ENCODE data around the gene RIPOR3. TPM values are rescaled to one million over a fixed set of nuclear protein-coding genes. Genes with fewer than 3 reads are reported as not detected.
A peak's percentile ranks its signal among the peaks of the same experiment; 100 is the strongest.

RIPOR3 gene
- total RNA-seq, 3 donors from 2014 or later (not counting 1 experiment from before 2014, with no cell fraction given) = 0.45 TPM; not detected in 2

DNA sequence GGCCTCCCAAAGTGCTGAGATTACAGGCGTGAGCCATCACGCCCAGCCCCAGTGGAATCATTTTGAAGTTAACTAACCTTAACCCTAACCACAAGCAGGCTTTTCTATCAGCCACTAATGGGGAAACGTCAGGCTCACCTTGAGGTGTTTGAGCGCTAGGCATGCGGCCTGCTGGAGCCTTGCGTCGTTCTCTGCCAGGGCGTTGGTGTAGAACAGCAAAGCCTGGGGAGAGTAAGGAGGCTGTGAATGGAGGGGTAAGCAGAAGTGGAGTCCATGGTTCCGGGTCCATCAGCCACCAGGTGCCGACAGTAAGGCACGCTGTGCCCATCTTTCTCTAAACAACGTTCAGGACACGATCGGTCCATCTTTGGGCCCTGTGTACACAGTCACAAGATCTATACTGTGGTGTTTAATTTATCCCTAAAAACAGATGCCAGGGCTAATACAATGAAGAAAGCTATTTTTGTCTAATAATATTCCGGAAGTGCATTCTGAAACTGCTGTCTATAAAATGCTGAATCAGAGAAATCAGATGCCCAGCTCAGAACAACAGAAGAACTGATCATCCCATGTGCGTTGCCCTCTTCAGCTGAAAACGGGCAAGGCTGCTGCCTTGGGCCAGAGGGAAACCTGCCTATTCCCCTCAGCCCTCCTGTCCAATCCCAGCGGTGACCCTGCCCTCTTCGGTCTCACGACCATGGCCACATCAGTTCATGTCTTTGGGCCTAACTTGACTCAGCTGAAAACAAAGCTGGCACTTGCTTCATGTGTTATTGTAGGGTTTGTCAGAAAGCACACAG, 101.6 kb downstream of the RIPOR3 start:
- no peak for ATAC-seq
- H3K27me3 Mint-ChIP-seq (ENCODE audit: low read depth in 2 of 2) = no peaks in the 10 kb centered on the region
- no peak overlapping the region for H3K4me3 Mint-ChIP-seq
- Histone ChIP-seq H3K4me1 (ENCODE audit: control insufficient read depth, insufficient read depth, low read length) (no peaks in the 10 kb centered on the region), H3K4me3 (ENCODE audit: low read length) (no peak overlapping the region), H3K27me3 (ENCODE audit: control insufficient read depth, insufficient read depth, low read length) (no peaks in the 10 kb centered on the region), H3K27ac (ENCODE audit: low read length) (no peak overlapping the region), H3K9me3 (ENCODE audit: control insufficient read depth, insufficient read depth, low read length) (no peaks in the 10 kb centered on the region), H3K36me3 (ENCODE audit: control insufficient read depth, insufficient read depth, low read length) (peaks cover 19% of the 10 kb centered on the region)
- peaks cover 0 to 6% of the 10 kb centered on the region in 2 donors for H3K4me1 Mint-ChIP-seq
- no peaks in the 10 kb centered on the region for H3K36me3 Mint-ChIP-seq
- H3K9me3 Mint-ChIP-seq = no peaks in the 10 kb centered on the region
- no peak for DNase-seq
- no peak overlapping the region for H3K27ac Mint-ChIP-seq
- TF ChIP-seq, protein P1, sequence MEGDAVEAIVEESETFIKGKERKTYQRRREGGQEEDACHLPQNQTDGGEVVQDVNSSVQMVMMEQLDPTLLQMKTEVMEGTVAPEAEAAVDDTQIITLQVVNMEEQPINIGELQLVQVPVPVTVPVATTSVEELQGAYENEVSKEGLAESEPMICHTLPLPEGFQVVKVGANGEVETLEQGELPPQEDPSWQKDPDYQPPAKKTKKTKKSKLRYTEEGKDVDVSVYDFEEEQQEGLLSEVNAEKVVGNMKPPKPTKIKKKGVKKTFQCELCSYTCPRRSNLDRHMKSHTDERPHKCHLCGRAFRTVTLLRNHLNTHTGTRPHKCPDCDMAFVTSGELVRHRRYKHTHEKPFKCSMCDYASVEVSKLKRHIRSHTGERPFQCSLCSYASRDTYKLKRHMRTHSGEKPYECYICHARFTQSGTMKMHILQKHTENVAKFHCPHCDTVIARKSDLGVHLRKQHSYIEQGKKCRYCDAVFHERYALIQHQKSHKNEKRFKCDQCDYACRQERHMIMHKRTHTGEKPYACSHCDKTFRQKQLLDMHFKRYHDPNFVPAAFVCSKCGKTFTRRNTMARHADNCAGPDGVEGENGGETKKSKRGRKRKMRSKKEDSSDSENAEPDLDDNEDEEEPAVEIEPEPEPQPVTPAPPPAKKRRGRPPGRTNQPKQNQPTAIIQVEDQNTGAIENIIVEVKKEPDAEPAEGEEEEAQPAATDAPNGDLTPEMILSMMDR (IDR thresholded peaks at IDR 0.05) = no peak
- WGBS (ENCODE audit: insufficient coverage) = 95% methylated on average over 20 of the region's 20 CpGs
- intact Hi-C loops (cut with micrococcal nuclease) = no loop called here

DNA sequence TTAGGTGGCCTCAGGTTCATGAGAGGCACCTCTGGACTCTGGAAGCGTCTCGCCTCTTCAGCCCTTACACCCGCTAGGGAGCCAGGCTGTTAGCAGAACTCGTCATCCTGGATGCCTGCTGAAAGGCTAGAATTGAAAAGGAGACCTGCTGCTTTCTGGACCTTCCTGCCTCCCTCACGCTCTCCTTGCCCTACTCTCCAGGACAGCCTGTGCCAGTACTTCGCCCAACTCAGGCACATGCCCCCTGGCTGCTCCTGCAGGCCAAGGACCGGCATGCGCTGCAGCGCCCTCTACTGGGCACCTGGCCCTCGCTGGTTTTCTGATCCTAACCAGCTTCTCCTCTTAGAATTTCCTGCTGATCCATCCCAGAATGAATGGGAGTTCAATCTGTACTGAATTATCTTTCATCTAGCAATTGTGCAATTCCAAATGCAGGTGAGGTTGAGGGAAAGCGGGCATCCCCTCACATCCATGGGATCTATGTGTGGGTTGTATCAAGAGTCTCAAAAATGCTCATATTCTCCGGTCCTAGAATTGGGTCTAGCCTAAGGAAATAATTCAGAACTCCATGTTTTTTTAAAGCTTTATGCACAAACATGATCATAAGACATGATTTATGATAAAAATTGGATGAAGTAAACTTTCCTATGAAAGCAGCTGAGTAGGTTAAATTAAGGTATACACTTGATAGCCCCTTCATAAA, 103.2 kb downstream of the RIPOR3 start:
- H3K27ac ChIP-seq (ENCODE audit: low read length) = no peak overlapping the region
- Mint-ChIP-seq H3K27me3 (ENCODE audit: low read depth in 2 of 2) (no peaks in the 10 kb centered on the region), H3K4me3 (no peak overlapping the region), H3K4me1 (peaks cover 0 to 6% of the 10 kb centered on the region in 2 donors), H3K36me3 (no peaks in the 10 kb centered on the region), H3K9me3 (no peaks in the 10 kb centered on the region), H3K27ac (peak overlapping the region; percentile 32 to 64)
- H3K4me1 ChIP-seq (ENCODE audit: control insufficient read depth, insufficient read depth, low read length) = no peaks in the 10 kb centered on the region
- WGBS (ENCODE audit: insufficient coverage) = 89% methylated on average over 11 of the region's 12 CpGs
- H3K4me3 ChIP-seq (ENCODE audit: low read length) = no peak overlapping the region
- ATAC-seq (peak; percentile 76 to 87 (median 81)), DNase-seq (peak; percentile 69 to 83)
- H3K9me3 ChIP-seq (ENCODE audit: control insufficient read depth, insufficient read depth, low read length) = no peaks in the 10 kb centered on the region
- intact Hi-C loops (cut with micrococcal nuclease) = no loop called here
- no peaks in the 10 kb centered on the region for H3K27me3 ChIP-seq (ENCODE audit: control insufficient read depth, insufficient read depth, low read length)
- H3K36me3 ChIP-seq (ENCODE audit: control insufficient read depth, insufficient read depth, low read length) = peaks cover 33% of the 10 kb centered on the region
- TF ChIP-seq, protein P1 (IDR thresholded peaks at IDR 0.05) = peak; percentile 90

DNA sequence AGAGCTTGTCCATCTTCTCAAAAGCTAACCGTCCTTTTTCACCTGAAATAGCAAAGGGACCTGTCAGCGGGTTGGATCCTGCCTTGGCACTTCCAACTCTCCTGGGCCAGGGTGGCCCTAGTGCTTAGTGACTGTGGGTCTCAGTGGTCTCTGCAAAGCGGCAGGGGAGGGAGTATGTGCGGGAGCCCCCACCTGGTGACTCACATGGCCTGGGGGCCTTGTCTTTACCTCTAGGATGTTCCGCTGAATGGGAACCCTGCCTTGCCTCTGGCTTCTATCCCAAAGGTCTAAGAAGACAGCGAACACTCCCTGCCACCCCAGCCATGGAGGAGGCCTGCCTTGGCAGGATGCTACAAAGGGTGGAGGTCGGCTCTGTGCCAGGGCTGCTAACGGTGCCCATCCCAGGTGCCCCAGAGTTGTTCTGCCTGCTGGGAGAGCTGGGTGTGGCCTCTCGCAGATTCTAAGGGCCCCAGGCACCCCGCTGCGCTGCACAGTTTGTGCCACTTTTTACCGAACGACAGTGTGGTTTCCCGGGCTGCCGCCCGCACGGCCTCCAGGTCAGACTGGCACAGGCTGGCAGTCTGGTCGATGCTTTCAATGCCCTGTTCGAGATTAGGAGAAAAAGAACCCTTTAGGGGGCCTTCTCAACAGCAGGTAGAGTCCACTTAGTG, 103.9 kb downstream of the RIPOR3 start:
- H3K4me3 Mint-ChIP-seq = no peak overlapping the region
- H3K27me3 Mint-ChIP-seq (ENCODE audit: low read depth in 2 of 2) = no peaks in the 10 kb centered on the region
- Histone ChIP-seq H3K4me1 (ENCODE audit: control insufficient read depth, insufficient read depth, low read length) (no peaks in the 10 kb centered on the region), H3K27me3 (ENCODE audit: control insufficient read depth, insufficient read depth, low read length) (no peaks in the 10 kb centered on the region), H3K4me3 (ENCODE audit: low read length) (no peak overlapping the region), H3K9me3 (ENCODE audit: control insufficient read depth, insufficient read depth, low read length) (no peaks in the 10 kb centered on the region), H3K27ac (ENCODE audit: low read length) (no peak overlapping the region), H3K36me3 (ENCODE audit: control insufficient read depth, insufficient read depth, low read length) (peaks cover 39% of the 10 kb centered on the region)
- H3K27ac Mint-ChIP-seq = no peak overlapping the region
- 94% methylated on average over 19 of the region's 19 CpGs for WGBS (ENCODE audit: insufficient coverage)
- H3K9me3 Mint-ChIP-seq = no peaks in the 10 kb centered on the region
- no peaks in the 10 kb centered on the region for H3K36me3 Mint-ChIP-seq
- intact Hi-C loops (cut with micrococcal nuclease) = no loop called here
- ATAC-seq = peak in 1 of 3 donors; percentile 16
- peaks cover 0 to 11% of the 10 kb centered on the region in 2 donors for H3K4me1 Mint-ChIP-seq
- no peak for DNase-seq
- TF ChIP-seq, protein P1 (IDR thresholded peaks at IDR 0.05) = no peak

Measured in natural killer cell (primary cell).